ENCODE measurements around the gene HIPK3.
"Not testable (repeated sequence)": the region's sequence is repeated elsewhere in the genome, so short reads cannot be mapped to it uniquely, and the experiment has no call there.

The HIPK3 gene

DNA sequence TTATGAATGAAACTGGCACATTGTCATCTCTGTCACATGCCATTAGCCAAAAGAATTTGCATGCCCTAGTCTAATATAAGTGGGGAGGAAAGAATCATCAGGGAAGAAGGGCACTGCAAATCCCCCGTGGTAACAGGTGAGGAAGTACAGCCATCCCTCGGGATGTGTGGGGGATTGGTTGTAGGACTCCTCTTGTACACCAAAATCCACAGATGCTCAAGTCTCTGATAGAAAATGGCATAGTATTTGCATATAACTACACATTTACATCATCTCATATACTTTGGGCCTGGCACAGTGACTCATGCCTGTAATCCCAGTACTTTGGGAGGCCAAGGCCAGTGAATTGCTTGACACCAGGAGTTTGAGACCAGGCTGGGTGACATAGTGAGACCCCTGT is 109.7 kb downstream of the HIPK3 start:
- no peak for DNase-seq

GRCh38 chr11:33368475-33368874 is 111.3 kb downstream of the HIPK3 start:
- not testable (repeated sequence) for DNase-seq

DNA sequence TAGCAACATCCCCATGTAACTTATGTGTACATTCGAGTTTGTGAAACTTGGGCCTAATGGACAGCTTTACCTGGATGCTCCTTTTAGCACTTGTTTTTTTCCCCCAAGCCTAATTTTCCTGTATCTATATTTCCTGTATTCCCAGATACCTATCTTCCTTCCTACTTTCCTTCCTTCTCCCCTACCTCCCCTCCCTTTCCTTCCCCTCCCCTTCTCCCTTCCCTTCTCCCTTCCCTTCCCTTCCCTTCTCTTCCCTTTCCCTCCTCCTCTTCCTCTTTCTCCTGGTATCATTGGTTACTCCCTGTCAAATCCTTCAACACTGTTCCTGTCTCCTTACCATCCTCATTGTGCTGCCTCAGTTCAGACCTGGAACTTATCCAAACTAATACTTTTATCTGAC is 111.8 kb downstream of the HIPK3 start:
- DNase-seq: no peak

DNA sequence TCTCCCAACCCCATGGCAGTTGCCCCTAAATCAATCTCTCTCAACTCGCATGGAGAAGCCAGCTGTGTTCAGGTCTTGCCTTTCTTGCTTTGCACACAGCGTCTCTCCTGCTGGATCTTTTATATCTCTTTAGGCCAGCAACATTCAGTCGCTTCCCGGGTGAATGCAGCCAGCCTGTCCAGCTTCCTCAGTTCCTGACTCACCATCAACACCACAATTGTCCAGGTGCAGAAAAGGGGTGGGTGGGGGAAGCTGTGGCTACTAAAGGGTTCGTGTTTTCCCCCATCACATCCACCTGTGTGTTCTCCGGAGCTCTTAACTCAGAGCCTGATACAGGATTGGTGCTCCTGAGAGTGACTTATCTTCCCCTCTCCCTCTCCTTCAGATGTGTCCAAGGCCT is 116.5 kb downstream of the HIPK3 start:
- no peak for DNase-seq

GRCh38 chr11:33375236-33375635 is 118.1 kb downstream of the HIPK3 start:
- no peak for DNase-seq

DNA sequence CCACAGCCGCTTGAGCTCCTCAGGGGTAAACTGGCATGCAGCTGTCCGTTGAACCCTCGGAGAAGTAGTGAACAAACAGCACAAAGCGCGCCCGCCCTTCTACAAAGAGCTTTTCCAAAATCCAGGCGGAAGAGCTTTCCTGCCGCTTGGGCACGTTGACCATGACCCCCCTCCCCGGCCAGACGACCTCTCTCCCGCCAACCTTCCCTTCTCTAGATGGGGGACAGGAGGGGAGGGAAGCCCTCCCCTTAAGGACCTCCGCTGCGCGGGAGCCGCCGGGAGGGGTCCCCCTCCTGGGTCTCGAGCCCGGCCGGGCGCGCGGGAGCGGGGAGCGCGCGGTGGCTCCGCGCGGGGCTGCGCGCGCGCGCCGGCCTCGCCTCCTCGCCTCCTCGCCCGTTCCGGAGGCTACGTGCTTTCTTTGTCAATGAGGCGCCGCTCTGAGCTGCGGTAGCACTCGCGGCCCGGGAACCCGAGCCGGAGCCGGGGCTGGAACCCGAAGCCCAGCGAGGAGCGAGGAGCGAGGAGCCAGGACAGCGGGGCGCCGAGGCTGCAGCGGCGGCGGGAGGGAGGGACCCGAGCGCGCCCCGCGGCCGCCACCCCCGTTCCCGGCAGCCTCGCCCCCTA is 118.6 kb downstream of the HIPK3 start, which contains the start of gene KIAA1549L:
KIAA1549L (plus strand) TSS at position 421 of the 624 bp plus-strand sequence.
- DNase-seq: no peak

GRCh38 chr11:33376331-33377310 is 119.4 kb downstream of the HIPK3 start:
- no peak for DNase-seq

- DNase-seq: no peak
Observed at GRCh38 chr11:33377412-33378370, 120.5 kb downstream of the HIPK3 start.

GRCh38 chr11:33379947-33380346 is 122.8 kb downstream of the HIPK3 start:
- DNase-seq: no peak

DNA sequence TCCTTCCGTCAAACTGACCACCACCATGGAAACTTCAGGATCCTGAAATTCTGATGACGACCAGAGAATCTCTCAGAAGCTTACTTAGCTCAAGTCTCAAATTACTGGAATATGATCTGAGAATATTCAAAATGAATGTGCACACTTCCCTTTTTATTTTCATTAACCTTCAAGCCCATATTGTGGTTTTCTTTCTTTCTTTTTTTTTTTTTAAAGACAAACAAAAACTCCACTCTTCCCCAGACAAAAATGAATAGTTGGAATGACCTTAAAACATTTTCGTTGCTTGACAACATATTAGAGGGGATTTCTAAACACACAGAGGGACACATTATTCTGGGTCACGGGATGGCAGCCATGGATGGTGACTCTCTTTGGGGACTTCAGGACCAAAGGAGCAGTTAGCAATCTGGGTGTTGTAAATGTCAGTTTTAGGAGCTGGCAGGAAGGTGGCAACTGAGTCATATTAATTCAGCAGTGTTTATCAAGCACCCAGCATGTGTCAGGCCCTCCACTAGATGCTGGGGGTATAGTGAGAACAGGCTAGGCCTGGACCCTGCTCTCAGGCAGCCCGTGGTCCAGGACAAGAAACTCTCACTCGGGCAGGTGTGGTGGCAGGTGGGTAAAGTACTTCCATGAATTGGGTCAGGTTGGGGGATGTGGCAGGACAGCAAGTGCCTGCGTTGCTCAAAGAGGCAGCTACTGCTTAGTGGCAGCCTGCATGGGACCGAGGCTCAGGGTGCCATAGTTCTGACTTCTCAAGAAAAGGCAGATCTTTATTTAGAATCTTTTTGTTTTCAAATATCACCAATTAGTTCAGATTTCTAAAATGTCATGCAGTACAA is 126.1 kb downstream of the HIPK3 start:
- DNase-seq: no peak

DNA sequence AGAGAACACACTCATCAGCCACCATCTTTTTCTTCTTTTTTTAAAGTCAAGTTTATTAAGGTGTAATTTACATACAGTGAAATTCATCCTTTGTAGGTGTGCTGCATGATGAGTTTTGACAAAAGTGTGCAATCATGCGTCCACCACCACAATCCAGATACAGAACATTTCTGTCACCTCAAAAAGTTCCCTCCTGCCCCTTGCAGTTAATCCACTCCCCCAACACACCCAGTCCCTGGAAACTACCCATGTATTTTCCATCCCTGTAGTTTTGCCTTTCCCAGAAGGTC is 126.7 kb downstream of the HIPK3 start:
- no peak for DNase-seq

GRCh38 chr11:33384220-33384619 is 127.0 kb downstream of the HIPK3 start:
- DNase-seq: no peak

GRCh38 chr11:33387581-33387980 is 130.4 kb downstream of the HIPK3 start:
- DNase-seq: peak; percentile 11

DNA sequence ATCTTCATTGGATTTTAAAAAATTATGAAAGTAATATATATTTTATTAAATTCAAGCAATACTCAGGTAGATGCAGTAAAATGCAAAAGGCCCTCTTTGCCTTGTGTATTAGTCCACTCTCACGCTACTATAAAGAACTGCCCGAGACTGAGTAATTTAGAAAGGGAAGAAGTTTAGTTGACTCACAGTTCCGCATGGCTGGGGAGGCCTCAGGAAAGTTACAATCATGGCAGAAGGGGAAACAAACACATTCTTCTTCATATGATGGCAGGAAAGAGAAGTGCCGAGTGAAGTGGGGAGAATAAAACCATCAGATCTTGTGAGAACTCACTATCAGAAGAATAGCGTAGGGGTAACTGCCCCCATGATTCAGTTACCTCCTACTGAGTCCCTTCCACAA is 130.8 kb downstream of the HIPK3 start:
- DNase-seq: no peak

- no peak for DNase-seq
Observed at GRCh38 chr11:33388793-33389525, 131.8 kb downstream of the HIPK3 start.

DNA sequence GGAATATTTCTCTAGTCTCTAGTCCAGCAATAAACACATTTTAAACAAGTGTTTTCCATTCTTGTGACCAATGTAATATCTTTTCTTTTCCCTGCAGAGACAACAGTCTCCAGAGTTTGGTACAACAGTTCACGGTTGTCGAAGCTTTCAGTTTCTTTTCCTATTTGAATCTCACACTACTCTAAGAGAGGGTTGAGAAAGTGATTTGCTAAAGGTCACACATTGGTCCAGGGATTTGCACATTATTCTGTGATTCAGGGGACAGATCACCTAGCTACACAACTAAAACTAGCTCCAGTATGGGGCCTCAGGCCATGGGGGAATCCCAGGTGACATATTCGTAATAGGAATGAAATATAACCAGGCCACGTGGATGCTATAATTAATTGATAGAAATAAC is 132.5 kb downstream of the HIPK3 start:
- DNase-seq: no peak

GRCh38 chr11:33390944-33391892 is 134.0 kb downstream of the HIPK3 start:
- no peak for DNase-seq

DNA sequence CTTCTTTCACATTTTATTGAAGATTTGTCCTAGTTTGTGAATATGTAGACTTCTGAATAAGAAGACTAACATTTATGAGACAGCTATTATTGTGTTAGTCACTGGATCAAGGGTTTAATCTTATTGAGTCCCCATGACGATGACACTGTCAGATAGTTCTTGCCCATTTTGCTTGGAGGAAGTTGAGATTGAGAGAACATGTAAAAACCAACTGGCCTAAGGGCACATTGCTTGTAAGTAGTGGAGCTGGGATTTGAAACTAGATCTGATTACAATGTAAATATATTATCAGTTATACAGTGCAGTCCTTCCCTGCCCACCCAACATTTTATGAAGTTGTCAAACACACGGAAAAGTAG is 134.7 kb downstream of the HIPK3 start:
- no peak for DNase-seq

DNA sequence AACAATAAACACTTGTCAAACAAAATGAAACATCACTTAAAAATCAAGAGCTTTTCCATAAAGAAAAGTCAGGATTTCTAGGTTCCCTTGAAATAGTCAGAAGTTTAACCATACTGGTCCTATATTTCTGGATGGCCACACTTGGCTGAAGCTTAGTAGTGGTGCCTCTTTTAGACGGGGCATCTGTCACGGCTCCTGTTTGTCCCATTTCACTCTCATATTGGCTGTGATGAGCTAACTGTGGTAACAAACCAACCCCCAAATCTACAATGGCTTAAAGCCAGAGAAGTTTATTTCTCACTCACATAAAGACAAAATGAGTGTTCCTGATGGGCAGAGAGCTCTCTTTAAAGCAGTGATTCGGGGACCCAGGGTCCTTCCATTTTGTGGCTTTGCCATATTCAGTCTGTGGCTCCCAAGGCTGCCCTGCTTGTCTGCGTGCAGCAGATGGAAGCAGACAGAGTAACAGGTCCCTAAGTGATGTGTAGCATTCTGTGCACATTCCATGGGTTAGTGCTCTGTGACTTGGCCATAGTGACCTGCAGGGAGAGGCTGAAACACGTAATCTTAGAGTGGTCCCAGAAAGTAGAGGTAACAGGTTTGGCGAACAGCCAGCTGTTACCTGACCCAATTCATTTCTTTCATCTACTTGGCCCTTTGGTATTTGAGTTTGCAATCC is 137.4 kb downstream of the HIPK3 start:
- DNase-seq: no peak

GRCh38 chr11:33396361-33396760 is 139.2 kb downstream of the HIPK3 start:
- no peak for DNase-seq
